OCI-LY1 (cell line): Measurements from ENCODE around the gene RYR3.

Experiments used
- H2AFZ ChIP-seq: fragments of 200-600 bp; sonication (generic), shearing (Covaris generic); 2 replicates; pipeline ENCODE4 v1.6.0; 2014; ENCODE audit warnings: antibody characterized with exemption, mild to moderate bottlenecking, low read length
- H3F3A ChIP-seq: fragments of 200-600 bp; sonication (generic), shearing (Covaris generic); 2 replicates; pipeline ENCODE4 v1.6.0; 2014; ENCODE audit warnings: mild to moderate bottlenecking, antibody characterized with exemption, low read length, moderate library complexity; ENCODE audit not compliant: insufficient read depth
- H3K27ac ChIP-seq: fragments of 200-600 bp; sonication (generic); 2 replicates; pipeline ENCODE4 v1.5.1; 2014; ENCODE audit warnings: low read length, mixed run types, mild to moderate bottlenecking, low read depth; ENCODE audit not compliant: poor library complexity, severe bottlenecking
- H3K27me3 ChIP-seq: fragments of 200-600 bp; sonication (generic); 2 replicates; pipeline ENCODE4 v1.6.0; 2014; ENCODE audit warnings: antibody characterized with exemption, mild to moderate bottlenecking, low read length, moderate library complexity; ENCODE audit not compliant: insufficient read depth
- H3K36me3 ChIP-seq: fragments of 200-600 bp; sonication (generic); 2 replicates; pipeline ENCODE4 v1.6.1; 2014; ENCODE audit warnings: mild to moderate bottlenecking, antibody characterized with exemption, low read length, moderate library complexity, mixed read lengths; ENCODE audit not compliant: insufficient read depth
- H3K4me1 ChIP-seq: fragments of 200-600 bp; sonication (generic); 2 replicates; pipeline ENCODE4 v1.5.1; 2014; ENCODE audit warnings: mild to moderate bottlenecking, low read length, moderate library complexity; ENCODE audit not compliant: insufficient read depth, severe bottlenecking
- H3K4me2 ChIP-seq: fragments of 200-600 bp; sonication (generic), shearing (Covaris generic); 2 replicates; pipeline ENCODE4 v1.6.1; 2014; ENCODE audit warnings: low read length
- H3K4me3 ChIP-seq: fragments of 200-600 bp; sonication (generic); 2 replicates; pipeline ENCODE4 v1.5.1; 2014; ENCODE audit warnings: low read length, low read depth, mild to moderate bottlenecking, mixed read lengths; ENCODE audit not compliant: poor library complexity, severe bottlenecking
- H3K79me2 ChIP-seq: fragments of 200-600 bp; shearing (Covaris generic); 2 replicates; pipeline ENCODE4 v1.6.1; 2016; ENCODE audit warnings: mixed run types, low read length, mixed read lengths; ENCODE audit not compliant: insufficient read depth
- H3K9ac ChIP-seq: fragments of 200-600 bp; sonication (generic), shearing (Covaris generic); 2 replicates; pipeline ENCODE4 v1.6.1; 2014; ENCODE audit warnings: mild to moderate bottlenecking, low read length, mixed read lengths
- H3K9me2 ChIP-seq: fragments of 200-600 bp; sonication (generic), shearing (Covaris generic); 2 replicates; pipeline ENCODE4 v1.6.1; 2014; ENCODE audit warnings: low read depth, mild to moderate bottlenecking, low read length, mixed read lengths
- H3K9me3 ChIP-seq: fragments of 200-600 bp; shearing (Covaris generic); 2 replicates; pipeline ENCODE4 v1.6.1; 2014; ENCODE audit warnings: low read length, mixed read lengths
- H4K20me1 ChIP-seq: fragments of 200-600 bp; sonication (generic), shearing (Covaris generic); 2 replicates; pipeline ENCODE4 v1.6.0; 2016; ENCODE audit warnings: mild to moderate bottlenecking, low read length; ENCODE audit not compliant: insufficient read depth
- EZH2 ChIP-seq: fragments of 200-600 bp; sonication (generic), shearing (Covaris generic); IDR thresholded peaks from 2 replicates; pipeline ENCODE4 v1.8.0; 2017; ENCODE audit warnings: borderline replicate concordance, mixed run types, mild to moderate bottlenecking, antibody characterized with exemption, low read length, moderate library complexity, mixed read lengths
- TF ChIP-seq, protein P1 (sequence below): fragments of 200-600 bp; sonication (generic), shearing (Covaris generic); IDR thresholded peaks from 2 replicates; pipeline ENCODE4 v1.5.1; 2017; ENCODE audit warnings: mild to moderate bottlenecking, antibody characterized with exemption, low read length, moderate library complexity, mixed read lengths

Gene RYR3

GRCh38 chr15:33392453-33392852, 81.7 kb downstream of the RYR3 start:
- Histone ChIP-seq H3K36me3 (no peaks in the 10 kb centered on the region), H3K79me2 (no peaks in the 10 kb centered on the region), H3K9me2 (no peaks in the 10 kb centered on the region), H3K27me3 (no peaks in the 10 kb centered on the region), H3K4me2 (no peak overlapping the region), H3K9ac (no peak overlapping the region), H2AFZ (no peak overlapping the region), H3K4me1 (no peaks in the 10 kb centered on the region), H3K9me3 (no peaks in the 10 kb centered on the region), H3F3A (no peaks in the 10 kb centered on the region), H3K27ac (no peak overlapping the region), H3K4me3 (no peak overlapping the region), H4K20me1 (no peaks in the 10 kb centered on the region)
- TF ChIP-seq EZH2 = no peak
- TF ChIP-seq, protein P1, sequence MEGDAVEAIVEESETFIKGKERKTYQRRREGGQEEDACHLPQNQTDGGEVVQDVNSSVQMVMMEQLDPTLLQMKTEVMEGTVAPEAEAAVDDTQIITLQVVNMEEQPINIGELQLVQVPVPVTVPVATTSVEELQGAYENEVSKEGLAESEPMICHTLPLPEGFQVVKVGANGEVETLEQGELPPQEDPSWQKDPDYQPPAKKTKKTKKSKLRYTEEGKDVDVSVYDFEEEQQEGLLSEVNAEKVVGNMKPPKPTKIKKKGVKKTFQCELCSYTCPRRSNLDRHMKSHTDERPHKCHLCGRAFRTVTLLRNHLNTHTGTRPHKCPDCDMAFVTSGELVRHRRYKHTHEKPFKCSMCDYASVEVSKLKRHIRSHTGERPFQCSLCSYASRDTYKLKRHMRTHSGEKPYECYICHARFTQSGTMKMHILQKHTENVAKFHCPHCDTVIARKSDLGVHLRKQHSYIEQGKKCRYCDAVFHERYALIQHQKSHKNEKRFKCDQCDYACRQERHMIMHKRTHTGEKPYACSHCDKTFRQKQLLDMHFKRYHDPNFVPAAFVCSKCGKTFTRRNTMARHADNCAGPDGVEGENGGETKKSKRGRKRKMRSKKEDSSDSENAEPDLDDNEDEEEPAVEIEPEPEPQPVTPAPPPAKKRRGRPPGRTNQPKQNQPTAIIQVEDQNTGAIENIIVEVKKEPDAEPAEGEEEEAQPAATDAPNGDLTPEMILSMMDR = no peak

GRCh38 chr15:33393546-33393945, 82.8 kb downstream of the RYR3 start:
- Histone ChIP-seq H3K9me3 (no peaks in the 10 kb centered on the region), H3K4me3 (no peak overlapping the region), H3K27ac (no peak overlapping the region), H3K9me2 (no peaks in the 10 kb centered on the region), H3K36me3 (no peaks in the 10 kb centered on the region), H4K20me1 (no peaks in the 10 kb centered on the region), H3K79me2 (no peaks in the 10 kb centered on the region), H3K27me3 (no peaks in the 10 kb centered on the region), H3F3A (no peaks in the 10 kb centered on the region), H3K9ac (no peak overlapping the region), H3K4me2 (no peak overlapping the region), H3K4me1 (no peaks in the 10 kb centered on the region), H2AFZ (no peak overlapping the region)
- TF ChIP-seq EZH2 = no peak
- TF ChIP-seq, protein P1 = no peak

DNA sequence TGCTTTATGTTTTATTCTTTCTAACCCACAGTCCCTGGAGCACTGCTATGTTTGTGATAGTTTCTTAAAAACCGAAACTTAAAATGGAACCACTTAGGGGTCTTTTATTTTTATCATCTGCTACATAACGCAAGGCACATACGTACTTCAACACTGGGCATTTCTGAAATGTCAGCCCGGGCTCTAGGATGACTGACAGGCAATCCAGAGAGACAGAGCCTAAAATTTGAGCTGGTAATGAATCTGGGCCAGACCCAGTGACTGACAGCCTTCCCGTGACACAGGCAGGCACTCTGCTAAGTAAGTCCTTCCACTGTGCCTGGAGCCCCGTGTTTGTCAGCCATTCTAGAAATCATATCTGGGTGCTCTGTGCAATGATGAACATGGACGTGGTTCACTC, 84.6 kb downstream of the RYR3 start:
- H4K20me1 ChIP-seq = no peaks in the 10 kb centered on the region
- H3K4me2 ChIP-seq = no peak overlapping the region
- no peaks in the 10 kb centered on the region for H3K27me3 ChIP-seq
- H3K36me3 ChIP-seq = no peaks in the 10 kb centered on the region
- H3F3A ChIP-seq = no peaks in the 10 kb centered on the region
- TF ChIP-seq, protein P1 = no peak
- no peak for TF ChIP-seq EZH2
- no peaks in the 10 kb centered on the region for H3K9me3 ChIP-seq
- no peak overlapping the region for H3K27ac ChIP-seq
- H3K4me3 ChIP-seq = no peak overlapping the region
- H3K9me2 ChIP-seq = no peaks in the 10 kb centered on the region
- no peaks in the 10 kb centered on the region for H3K4me1 ChIP-seq
- H2AFZ ChIP-seq = no peak overlapping the region
- no peak overlapping the region for H3K9ac ChIP-seq
- no peaks in the 10 kb centered on the region for H3K79me2 ChIP-seq
